Gastrocnemius medialis (tissue), 4 donors: ENCODE data around the gene GAB1. TPM values are rescaled to one million over a fixed set of nuclear protein-coding genes. Genes with fewer than 3 reads are reported as not detected.

Source experiments
- ATAC-seq, 2 donors: fragments of 150-250 bp; one replicate each; pipeline ENCODE4 v1.9.1; 2016
- DNase-seq, 2 donors: peaks; one replicate each; pipeline ENCODE4 v3.0.0-alpha.2; 2019
- H3K27ac ChIP-seq, 4 donors: fragments of 200-600 bp; sonication (generic); 1 replicate in 1 of 4; 2 replicates in 3 of 4; pipeline ENCODE4 v1.5.1; 2016 to 2018; ENCODE audit warnings: mild to moderate bottlenecking in 2 of 4, moderate library complexity in 1 of 4
- H3K27me3 ChIP-seq, 3 donors: fragments of 200-600 bp; sonication (generic) in 2 of 3; 1 replicate in 1 of 3; 2 replicates in 2 of 3; pipeline versions ENCODE4 v1.5.1 to v1.6.0; 2016 to 2019; ENCODE audit warnings: mild to moderate bottlenecking in 1 of 3, moderate library complexity in 1 of 3
- H3K36me3 ChIP-seq, 2 donors: fragments of 200-600 bp; sonication (generic) in 1 of 2; one replicate each; pipeline ENCODE4 v1.5.1; 2017 to 2018
- H3K4me1 ChIP-seq, 2 donors: fragments of 200-600 bp; sonication (generic) in 1 of 2; one replicate each; pipeline ENCODE4 v1.5.1; 2016 to 2017; ENCODE audit warnings: mild to moderate bottlenecking in 2 of 2
- H3K4me3 ChIP-seq, 4 donors: fragments of 200-600 bp; sonication (generic) in 3 of 4; 1 replicate in 1 of 4; 2 replicates in 3 of 4; pipeline ENCODE4 v1.5.1; 2016 to 2019; ENCODE audit warnings: mild to moderate bottlenecking in 2 of 4
- H3K9me3 ChIP-seq, 3 donors: fragments of 200-600 bp; sonication (generic) in 2 of 3; 1 replicate in 1 of 3; 2 replicates in 2 of 3; pipeline ENCODE4 v1.5.1; 2016 to 2019
- POLR2A ChIP-seq, 2 donors: fragments of 450-650 bp; IDR thresholded peaks; one replicate each; pipeline ENCODE4 v1.6.1; 2017; ENCODE audit warnings: antibody characterized with exemption in 2 of 2, mild to moderate bottlenecking in 2 of 2, moderate library complexity in 2 of 2
- in situ Hi-C, 4 donors: fragments of 200-750 bp; cut with MboI; loops; one replicate each; pipeline versions ENCODE4 v1.15.0 to v1.8.0; 2017; ENCODE audit warnings: low sequenced_read_pairs in 4 of 4
- intact Hi-C: fragments of 100-400 bp; cut with DNase I; formaldehyde crosslinking; loops from one replicate; pipeline ENCODE4 v1.15.1; 2023; ENCODE audit warnings: low total_unique reads
- microRNA-seq, 2 donors: library from miRNA; unstranded; fragments of <30 nt; microRNA quantifications; one replicate each; pipeline ENCODE4, GENCODE V29; 2016; ENCODE audit warnings: borderline replicate concordance in 2 of 2
- total RNA-seq, 4 donors: library from RNA; depleted of rRNA; stranded (reverse); fragments of >200 nt; gene quantifications; one replicate each; pipeline versions ENCODE4 v1.1.0 to v1.2.3, GENCODE V29; 2016
- TF ChIP-seq, protein P1 (sequence below), 5 experiments: fragments of 450-650 bp in 3 of 5; fragments of 200-600 bp in 2 of 5; sonication (generic) in 2 of 5; IDR thresholded peaks in 4 of 5; conservative IDR thresholded peaks in 1 of 5; 1 replicate in 4 of 5; 2 replicates in 1 of 5; pipeline ENCODE4 v1.5.1; 2016 to 2019; ENCODE audit warnings: antibody characterized with exemption in 5 of 5, mild to moderate bottlenecking in 3 of 5, moderate library complexity in 3 of 5

GAB1 gene
- total RNA-seq, 4 donors from 2014 or later: 11.4 to 27.9 (median 26.6) TPM

DNA sequence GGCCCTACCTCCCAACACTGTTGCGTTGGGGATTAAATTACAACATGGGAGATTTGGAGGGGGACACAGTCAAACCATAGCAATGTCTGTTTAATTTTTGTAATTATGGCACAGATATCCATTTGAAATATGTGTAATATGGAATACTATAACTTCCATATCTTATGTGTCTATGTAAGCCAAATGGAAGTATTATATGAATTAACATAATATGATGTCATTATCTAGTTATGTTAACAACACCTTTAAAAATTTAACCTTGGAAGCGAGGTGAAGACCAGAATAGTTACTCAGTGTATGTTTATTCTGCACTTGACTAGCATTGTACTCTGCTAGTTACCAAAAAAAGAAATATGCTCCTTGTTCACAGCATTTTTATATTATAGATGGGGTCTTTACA, 181.1 kb downstream of the GAB1 start:
- peak overlapping the region in 1 of 4 donors; percentile 96 for H3K27ac ChIP-seq
- no peaks in the 10 kb centered on the region for H3K9me3 ChIP-seq
- H3K4me3 ChIP-seq: no peak overlapping the region
- in situ Hi-C loops (loop anchor here in 1 of 4 donors (10.0 kb wide), 1 partner anchor 143 kb away; no protein-coding TSS in a partner anchor), intact Hi-C loops (loop anchor here (10.0 kb wide), 1 partner anchor 1577 kb away; the partner anchor contains the start of genes ABCE1 and ANAPC10)
- H3K36me3 ChIP-seq: peaks cover 0 to 31% of the 10 kb centered on the region in 2 donors
- ATAC-seq (no peak), DNase-seq (no peak)
- H3K4me1 ChIP-seq: peaks cover 46 to 48% of the 10 kb centered on the region in 2 donors
- no peaks in the 10 kb centered on the region for H3K27me3 ChIP-seq
- TF ChIP-seq, protein P1, sequence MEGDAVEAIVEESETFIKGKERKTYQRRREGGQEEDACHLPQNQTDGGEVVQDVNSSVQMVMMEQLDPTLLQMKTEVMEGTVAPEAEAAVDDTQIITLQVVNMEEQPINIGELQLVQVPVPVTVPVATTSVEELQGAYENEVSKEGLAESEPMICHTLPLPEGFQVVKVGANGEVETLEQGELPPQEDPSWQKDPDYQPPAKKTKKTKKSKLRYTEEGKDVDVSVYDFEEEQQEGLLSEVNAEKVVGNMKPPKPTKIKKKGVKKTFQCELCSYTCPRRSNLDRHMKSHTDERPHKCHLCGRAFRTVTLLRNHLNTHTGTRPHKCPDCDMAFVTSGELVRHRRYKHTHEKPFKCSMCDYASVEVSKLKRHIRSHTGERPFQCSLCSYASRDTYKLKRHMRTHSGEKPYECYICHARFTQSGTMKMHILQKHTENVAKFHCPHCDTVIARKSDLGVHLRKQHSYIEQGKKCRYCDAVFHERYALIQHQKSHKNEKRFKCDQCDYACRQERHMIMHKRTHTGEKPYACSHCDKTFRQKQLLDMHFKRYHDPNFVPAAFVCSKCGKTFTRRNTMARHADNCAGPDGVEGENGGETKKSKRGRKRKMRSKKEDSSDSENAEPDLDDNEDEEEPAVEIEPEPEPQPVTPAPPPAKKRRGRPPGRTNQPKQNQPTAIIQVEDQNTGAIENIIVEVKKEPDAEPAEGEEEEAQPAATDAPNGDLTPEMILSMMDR (IDR thresholded peaks at IDR 0.05 in 4 of 5, conservative IDR thresholded peaks at IDR 0.05 in 1 of 5): no peak
- TF ChIP-seq POLR2A (IDR thresholded peaks at IDR 0.05): no peak

Small RNA genes lying within 50 kb of the gene (microRNA-seq; reads per million reads assigned to microRNA genes)
- gene MIR3139: 0 reads per million in 2 donors

Other genes with a start within 250 kb of the GAB1 start
- gene USP38, start 152.0 kb upstream of the GAB1 start, total RNA-seq: 100 to 1,000 TPM in 2 of 4 donors, 10 to 100 TPM in 2; 63.6 to 142 (median 102) TPM
- 10 to 100 TPM; 19.7 to 27.8 (median 26.7) TPM for gene SMARCA5, start 176.8 kb downstream of the GAB1 start, total RNA-seq